Transverse colon (tissue), 3 donors: Measurements from ENCODE around the gene BIK.

ENCODE experiments used
- EP300 ChIP-seq: sonication (generic); formaldehyde crosslinking; IDR thresholded peaks from one replicate; pipeline ENCODE4 v1.6.1; 2017; ENCODE audit warnings: antibody characterized with exemption, low read depth
- TF ChIP-seq, protein P1 (sequence below), 5 experiments: fragments of 200-600 bp in 3 of 5; fragments of 450-650 bp in 2 of 5; sonication (generic) in 3 of 5; IDR thresholded peaks; 1 replicate in 2 of 5; 2 replicates in 3 of 5; pipeline ENCODE4 v1.5.1; 2016 to 2017; ENCODE audit warnings: antibody characterized with exemption in 5 of 5, inconsistent platforms in 3 of 5, mild to moderate bottlenecking in 2 of 5, moderate library complexity in 1 of 5

DNA sequence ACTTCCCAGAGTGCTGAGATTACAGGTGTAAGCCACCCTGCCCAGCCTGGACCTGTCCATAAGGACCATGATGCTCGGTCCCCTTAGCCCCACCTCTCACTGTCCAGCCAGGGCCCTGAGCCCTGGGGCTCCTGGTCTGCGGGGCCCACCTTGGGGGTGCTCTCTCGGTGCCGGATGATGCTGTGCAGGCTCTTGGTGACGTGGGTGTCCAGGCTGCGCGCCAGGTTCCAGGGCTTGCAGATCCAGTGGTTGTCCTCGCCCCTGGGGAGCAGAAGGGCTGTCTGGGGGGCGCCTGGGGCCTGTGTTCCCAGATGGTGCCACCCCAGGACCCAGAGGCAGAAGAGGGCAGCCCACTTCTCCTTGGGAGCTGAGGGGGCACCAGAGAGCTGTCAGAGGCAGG, 63.0 kb downstream of the BIK start:
- TF ChIP-seq, protein P1, sequence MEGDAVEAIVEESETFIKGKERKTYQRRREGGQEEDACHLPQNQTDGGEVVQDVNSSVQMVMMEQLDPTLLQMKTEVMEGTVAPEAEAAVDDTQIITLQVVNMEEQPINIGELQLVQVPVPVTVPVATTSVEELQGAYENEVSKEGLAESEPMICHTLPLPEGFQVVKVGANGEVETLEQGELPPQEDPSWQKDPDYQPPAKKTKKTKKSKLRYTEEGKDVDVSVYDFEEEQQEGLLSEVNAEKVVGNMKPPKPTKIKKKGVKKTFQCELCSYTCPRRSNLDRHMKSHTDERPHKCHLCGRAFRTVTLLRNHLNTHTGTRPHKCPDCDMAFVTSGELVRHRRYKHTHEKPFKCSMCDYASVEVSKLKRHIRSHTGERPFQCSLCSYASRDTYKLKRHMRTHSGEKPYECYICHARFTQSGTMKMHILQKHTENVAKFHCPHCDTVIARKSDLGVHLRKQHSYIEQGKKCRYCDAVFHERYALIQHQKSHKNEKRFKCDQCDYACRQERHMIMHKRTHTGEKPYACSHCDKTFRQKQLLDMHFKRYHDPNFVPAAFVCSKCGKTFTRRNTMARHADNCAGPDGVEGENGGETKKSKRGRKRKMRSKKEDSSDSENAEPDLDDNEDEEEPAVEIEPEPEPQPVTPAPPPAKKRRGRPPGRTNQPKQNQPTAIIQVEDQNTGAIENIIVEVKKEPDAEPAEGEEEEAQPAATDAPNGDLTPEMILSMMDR (IDR thresholded peaks at IDR 0.05): no peak
- TF ChIP-seq EP300: no peak
